Stimulated activated CD4-positive, alpha-beta T cell treated with anti-CD3 and anti-CD28 coated beads, Interleukin-15, amount 100 ng/mL, for 48 hours (primary cell): ENCODE measurements around the gene FHDC1.

Source experiments
- DNase-seq, 2 donors: peaks; one replicate each; pipeline ENCODE4 v3.0.0-alpha.2; 2020; ENCODE audit warnings: low read depth in 2 of 2

The FHDC1 gene

DNA sequence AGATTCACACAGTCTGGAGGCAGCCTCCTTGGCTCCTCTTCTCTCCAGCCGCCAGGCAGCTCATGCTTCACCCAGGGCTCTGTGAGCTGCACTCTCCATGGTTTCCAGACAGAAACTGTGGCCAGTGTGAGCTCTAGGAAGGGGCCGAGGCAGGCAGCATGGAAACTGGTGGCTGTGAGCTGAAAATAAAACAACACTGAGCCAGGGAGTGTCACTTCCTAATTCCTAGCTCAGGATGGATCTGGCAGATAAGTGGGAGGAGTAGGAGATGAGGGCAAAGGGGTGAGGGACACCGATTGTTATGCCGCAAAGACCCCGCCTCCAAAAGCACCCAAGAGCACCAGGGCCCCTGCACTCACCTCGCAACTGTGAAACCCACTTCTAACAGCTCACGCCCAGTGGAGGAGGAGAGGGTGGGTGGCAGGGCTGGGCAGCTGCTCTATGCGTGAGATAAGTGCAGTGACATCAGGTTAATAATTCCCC is 69.8 kb downstream of the FHDC1 start:
- DNase-seq, result no peak

- no peak for DNase-seq
Observed at GRCh38 chr4:153008578-153009199, 72.6 kb downstream of the FHDC1 start.

GRCh38 chr4:153010146-153010545 is 74.0 kb downstream of the FHDC1 start:
- no peak for DNase-seq

GRCh38 chr4:153013202-153013977 is 77.3 kb downstream of the FHDC1 start:
- DNase-seq, result no peak

DNA sequence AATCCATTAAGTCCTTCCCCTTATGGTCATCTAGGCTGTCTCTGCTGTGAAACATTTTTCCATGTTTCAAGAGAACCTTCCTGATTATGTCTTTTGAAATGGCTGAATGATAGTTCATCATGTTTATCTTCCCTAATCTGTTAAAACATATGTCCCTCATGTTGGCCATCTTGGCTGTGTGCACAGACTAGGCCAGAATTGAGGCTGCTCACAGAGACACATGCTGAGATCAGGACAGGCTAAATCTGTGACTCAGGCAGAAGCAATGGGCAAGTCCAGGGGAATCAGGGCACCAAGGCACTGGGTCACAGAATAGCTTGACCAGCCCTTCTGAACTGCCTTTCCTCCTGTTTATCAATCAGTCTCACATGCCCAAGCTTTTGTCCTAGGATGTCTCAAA is 78.3 kb downstream of the FHDC1 start:
- no peak for DNase-seq

- DNase-seq, result no peak
Observed at GRCh38 chr4:153016592-153016991, 80.5 kb downstream of the FHDC1 start.

- DNase-seq, result no peak
Observed at GRCh38 chr4:153018031-153018430, 81.9 kb downstream of the FHDC1 start.

DNA sequence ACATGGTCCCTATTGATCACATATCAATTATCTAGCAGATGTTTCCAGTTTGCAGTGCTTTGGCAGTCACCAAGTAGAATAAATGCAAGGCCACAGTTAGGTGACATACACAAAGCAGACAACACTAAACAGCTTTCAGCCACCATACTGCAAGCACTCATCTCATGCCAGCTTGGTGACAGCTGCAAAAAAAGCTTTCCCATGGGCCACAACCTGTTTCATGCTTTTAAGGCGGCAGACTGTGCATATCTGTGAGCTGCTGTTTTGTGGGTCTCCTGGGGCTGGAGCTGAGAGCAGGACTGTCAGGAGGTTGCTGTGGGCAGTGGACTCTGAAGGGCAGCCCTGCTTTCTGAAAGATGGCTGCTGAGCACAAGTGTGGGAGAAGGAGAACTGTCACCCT is 82.6 kb downstream of the FHDC1 start:
- no peak for DNase-seq

DNA sequence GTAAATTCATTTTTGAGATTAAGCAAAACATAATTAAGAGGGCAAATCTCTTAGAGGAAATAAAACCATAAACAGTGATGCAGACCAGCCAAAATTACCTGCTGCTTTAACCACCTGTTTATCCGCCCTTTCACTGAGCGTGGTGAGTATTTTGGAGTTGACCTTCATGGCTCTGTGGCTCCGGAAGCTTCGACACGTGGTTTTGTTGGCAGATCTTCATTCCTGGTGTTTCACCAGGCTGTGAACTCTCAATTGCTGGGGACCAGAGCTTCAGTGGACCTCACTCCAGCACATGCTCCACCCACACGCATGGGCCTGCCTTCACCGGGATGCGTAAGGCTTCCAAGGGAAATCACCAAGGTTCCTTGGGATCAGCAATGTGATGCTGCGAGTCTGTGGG is 83.8 kb downstream of the FHDC1 start:
- DNase-seq, result no peak

DNA sequence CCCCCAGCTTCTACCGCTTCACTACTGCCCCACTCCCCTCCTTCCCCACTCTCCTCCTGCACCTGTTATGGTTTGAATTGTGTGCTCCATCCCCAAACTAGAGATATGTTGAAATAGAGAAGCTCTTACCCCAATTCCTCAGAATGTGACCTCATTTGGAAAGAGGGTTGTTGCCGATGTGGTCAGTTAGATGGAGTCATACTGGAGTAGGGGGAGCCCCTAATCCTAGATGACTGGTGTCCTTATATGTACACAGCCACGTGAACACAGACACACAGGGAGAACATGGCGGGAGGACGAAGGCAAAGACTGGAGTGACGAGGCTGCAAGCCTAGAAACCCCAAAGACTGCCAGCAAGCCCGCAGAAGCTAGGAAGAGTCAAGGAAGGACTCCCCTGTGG is 84.3 kb downstream of the FHDC1 start:
- DNase-seq, result no peak

GRCh38 chr4:153021276-153021675 is 85.2 kb downstream of the FHDC1 start:
- no peak for DNase-seq

GRCh38 chr4:153022241-153022715 is 86.2 kb downstream of the FHDC1 start:
- no peak for DNase-seq

DNA sequence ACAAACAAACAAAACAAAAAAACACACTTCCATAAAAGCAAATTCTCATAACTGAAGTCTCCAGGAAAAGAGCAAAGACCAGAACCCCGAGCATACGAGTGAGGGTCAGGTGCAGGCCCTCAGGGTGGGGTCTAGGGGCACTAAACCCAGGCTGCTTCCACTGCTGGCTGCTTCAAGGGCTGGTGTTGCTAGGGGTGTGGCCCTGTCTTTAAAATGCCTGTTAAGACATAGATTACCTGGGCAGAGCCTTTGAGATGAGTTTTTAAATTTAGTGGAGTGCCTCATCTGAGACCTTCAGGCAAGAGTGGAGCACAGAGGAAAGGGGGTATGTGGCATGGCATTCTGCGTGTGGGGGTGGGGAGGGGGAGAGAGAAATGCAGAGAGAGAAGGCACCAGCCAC is 87.0 kb downstream of the FHDC1 start:
- no peak for DNase-seq

- no peak for DNase-seq
Observed at GRCh38 chr4:153023692-153024394, 87.7 kb downstream of the FHDC1 start.

GRCh38 chr4:153024466-153024865 is 88.3 kb downstream of the FHDC1 start:
- DNase-seq, result no peak

- DNase-seq, result no peak
Observed at GRCh38 chr4:153025406-153025805, 89.3 kb downstream of the FHDC1 start.

- no peak for DNase-seq
Observed at GRCh38 chr4:153026591-153027346, 90.6 kb downstream of the FHDC1 start.

- DNase-seq, result no peak
Observed at GRCh38 chr4:153027866-153028265, 91.7 kb downstream of the FHDC1 start.

DNA sequence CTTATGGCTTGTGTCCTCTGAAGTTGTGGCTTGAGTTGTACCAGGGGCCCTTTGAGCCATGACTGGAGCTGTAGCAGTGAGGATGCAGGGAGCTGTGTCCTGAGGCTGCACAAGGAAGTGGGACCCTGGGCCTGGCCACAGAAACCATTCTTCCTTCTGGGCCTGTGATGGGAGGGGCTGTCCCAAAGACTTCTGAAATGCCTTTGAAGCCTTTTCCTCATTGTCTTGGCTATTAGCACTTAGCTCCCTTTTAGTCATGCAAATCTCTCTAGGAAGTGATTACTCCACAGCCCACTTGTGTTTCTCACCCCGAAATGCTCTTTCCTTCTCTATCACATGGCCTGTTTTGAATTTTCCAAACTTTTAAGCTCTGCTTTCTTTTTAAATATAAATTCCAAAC is 92.4 kb downstream of the FHDC1 start:
- DNase-seq, result no peak
